ENCODE data around the gene DMD.

The DMD gene

DNA sequence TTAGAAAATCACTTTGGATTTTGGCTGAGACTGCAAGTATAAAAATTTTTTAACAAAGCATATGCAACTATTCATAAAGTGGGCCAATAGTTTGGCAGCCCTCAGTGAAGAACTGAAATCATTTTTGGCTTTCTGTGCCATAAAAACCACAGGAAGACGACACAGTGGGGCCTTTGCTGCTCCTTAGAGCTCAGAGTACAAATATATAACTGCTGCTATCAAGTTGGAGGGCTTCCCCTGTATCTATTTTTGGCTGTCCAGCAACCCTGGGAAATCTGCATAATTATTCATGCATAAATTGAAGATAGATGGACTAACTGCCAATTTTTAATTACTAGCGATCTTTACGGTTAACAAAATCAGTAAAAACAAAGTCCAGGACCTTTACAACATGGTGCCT is 2088.0 kb downstream of the DMD start:
- Histone ChIP-seq H3K4me3 (no peak overlapping the region), H3K27ac (no peak overlapping the region)
- TF ChIP-seq, protein P1, sequence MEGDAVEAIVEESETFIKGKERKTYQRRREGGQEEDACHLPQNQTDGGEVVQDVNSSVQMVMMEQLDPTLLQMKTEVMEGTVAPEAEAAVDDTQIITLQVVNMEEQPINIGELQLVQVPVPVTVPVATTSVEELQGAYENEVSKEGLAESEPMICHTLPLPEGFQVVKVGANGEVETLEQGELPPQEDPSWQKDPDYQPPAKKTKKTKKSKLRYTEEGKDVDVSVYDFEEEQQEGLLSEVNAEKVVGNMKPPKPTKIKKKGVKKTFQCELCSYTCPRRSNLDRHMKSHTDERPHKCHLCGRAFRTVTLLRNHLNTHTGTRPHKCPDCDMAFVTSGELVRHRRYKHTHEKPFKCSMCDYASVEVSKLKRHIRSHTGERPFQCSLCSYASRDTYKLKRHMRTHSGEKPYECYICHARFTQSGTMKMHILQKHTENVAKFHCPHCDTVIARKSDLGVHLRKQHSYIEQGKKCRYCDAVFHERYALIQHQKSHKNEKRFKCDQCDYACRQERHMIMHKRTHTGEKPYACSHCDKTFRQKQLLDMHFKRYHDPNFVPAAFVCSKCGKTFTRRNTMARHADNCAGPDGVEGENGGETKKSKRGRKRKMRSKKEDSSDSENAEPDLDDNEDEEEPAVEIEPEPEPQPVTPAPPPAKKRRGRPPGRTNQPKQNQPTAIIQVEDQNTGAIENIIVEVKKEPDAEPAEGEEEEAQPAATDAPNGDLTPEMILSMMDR (IDR thresholded peaks at IDR 0.05) = no peak
- DNase-seq (ENCODE audit: low spot score) = no peak

- H3K4me3 ChIP-seq = no peak overlapping the region
- DNase-seq (ENCODE audit: low spot score) = no peak
- no peak overlapping the region for H3K27ac ChIP-seq
- TF ChIP-seq, protein P1 (IDR thresholded peaks at IDR 0.05) = no peak
These were observed 2094.1 kb downstream of the DMD start for GRCh38 chrX:31117266-31117665.

- no peak for DNase-seq (ENCODE audit: low spot score)
- H3K4me3 ChIP-seq = no peak overlapping the region
- TF ChIP-seq, protein P1 (IDR thresholded peaks at IDR 0.05) = no peak
- H3K27ac ChIP-seq = no peak overlapping the region
These were observed 2096.0 kb downstream of the DMD start for GRCh38 chrX:31115398-31115797.

- no peak for DNase-seq (ENCODE audit: low spot score)
- no peak overlapping the region for H3K4me3 ChIP-seq
- TF ChIP-seq, protein P1 (IDR thresholded peaks at IDR 0.05) = no peak
- no peak overlapping the region for H3K27ac ChIP-seq
These were observed 2096.5 kb downstream of the DMD start for GRCh38 chrX:31114858-31115257.

DNA sequence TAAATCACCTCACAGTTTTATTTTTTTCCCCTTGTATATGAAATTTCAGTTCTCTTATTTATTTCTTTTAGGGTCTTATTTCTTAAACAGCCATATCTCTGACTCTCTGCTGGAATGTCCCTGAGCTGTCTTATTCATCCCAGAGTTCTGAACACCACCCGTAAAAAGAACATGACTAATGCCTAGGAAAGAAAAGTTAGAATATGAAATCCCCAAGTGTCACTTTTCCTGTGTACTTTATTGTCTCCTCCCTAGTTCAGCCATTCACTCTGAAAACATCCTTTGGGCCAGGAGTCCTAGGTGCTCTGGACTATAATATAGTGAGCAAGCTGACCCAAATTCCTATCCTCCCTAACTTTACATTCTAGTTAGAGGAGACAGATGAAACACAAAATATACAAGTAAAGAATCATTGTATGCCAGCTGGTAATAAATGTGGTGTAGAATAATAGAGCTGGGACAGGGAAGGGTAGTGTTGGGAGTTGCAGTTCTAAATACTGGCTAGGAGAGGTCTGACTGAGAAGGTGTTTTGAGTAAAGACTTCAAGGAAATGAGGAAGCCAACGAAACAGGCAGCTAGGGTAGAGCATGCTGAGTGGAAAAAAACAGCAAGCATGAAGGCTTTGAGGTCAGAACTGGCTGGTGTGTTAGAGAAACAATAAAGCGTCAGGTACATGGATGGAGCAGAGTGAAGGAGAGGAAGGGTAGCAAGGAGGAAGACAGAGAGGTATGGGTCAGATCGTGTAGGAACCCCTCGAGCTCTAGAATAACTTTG is 2098.9 kb downstream of the DMD start:
- TF ChIP-seq, protein P1 (IDR thresholded peaks at IDR 0.05) = no peak
- DNase-seq (ENCODE audit: low spot score) = no peak
- no peak overlapping the region for H3K27ac ChIP-seq
- H3K4me3 ChIP-seq = no peak overlapping the region

- H3K4me3 ChIP-seq = no peak overlapping the region
- TF ChIP-seq, protein P1 (IDR thresholded peaks at IDR 0.05) = no peak
- H3K27ac ChIP-seq = no peak overlapping the region
- no peak for DNase-seq (ENCODE audit: low spot score)
These were observed 2100.7 kb downstream of the DMD start for GRCh38 chrX:31110657-31111056.

GRCh38 chrX:31099536-31100090 is 2111.7 kb downstream of the DMD start:
- Histone ChIP-seq H3K27ac (no peak overlapping the region), H3K4me3 (no peak overlapping the region)
- TF ChIP-seq, protein P1 (IDR thresholded peaks at IDR 0.05) = no peak
- no peak for DNase-seq (ENCODE audit: low spot score)
